ENCODE measurements around the gene CXCL17. TPM values are rescaled to one million over a fixed set of nuclear protein-coding genes. Genes with fewer than 3 reads are reported as not detected.

Gene CXCL17
- total and polyA plus RNA-seq, 2 experiments from 2014 or later: 0.39 TPM; not detected in 1

- no peaks in the 10 kb centered on the region for H4K20me1 ChIP-seq (replicated peaks; ENCODE audit: insufficient read depth)
- no peak overlapping the region for H2AFZ ChIP-seq
- H3K9me2 ChIP-seq (ENCODE audit: insufficient read depth): no peaks in the 10 kb centered on the region
- Mint-ChIP-seq H3K9me3 (no peaks in the 10 kb centered on the region), H3K4me1 (peaks cover 21% of the 10 kb centered on the region), H3K36me3 (ENCODE audit: low read depth) (no peaks in the 10 kb centered on the region), H3K4me3 (no peak overlapping the region), H3K27ac (no peak overlapping the region), H3K27me3 (ENCODE audit: insufficient read depth, low read depth, poor library complexity) (peaks cover 2% of the 10 kb centered on the region)
- no peaks in the 10 kb centered on the region for H3F3A ChIP-seq (replicated peaks; ENCODE audit: low read depth)
- no peak overlapping the region for H3K4me3 ChIP-seq
- no peak overlapping the region for H3K4me2 ChIP-seq
- no peak overlapping the region for H3K27ac ChIP-seq (ENCODE audit: low read depth)
- no peak for TF ChIP-seq ZNF462 (CRISPR knock-in tag; IDR thresholded peaks at IDR 0.05)
- no peak for TF ChIP-seq NANOG (IDR thresholded peaks at IDR 0.05; ENCODE audit: borderline replicate concordance)
- TF ChIP-seq, protein P1, sequence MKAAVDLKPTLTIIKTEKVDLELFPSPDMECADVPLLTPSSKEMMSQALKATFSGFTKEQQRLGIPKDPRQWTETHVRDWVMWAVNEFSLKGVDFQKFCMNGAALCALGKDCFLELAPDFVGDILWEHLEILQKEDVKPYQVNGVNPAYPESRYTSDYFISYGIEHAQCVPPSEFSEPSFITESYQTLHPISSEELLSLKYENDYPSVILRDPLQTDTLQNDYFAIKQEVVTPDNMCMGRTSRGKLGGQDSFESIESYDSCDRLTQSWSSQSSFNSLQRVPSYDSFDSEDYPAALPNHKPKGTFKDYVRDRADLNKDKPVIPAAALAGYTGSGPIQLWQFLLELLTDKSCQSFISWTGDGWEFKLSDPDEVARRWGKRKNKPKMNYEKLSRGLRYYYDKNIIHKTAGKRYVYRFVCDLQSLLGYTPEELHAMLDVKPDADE (IDR thresholded peaks at IDR 0.05): no peak
- no peak for TF ChIP-seq ZNF114 (CRISPR knock-in tag; IDR thresholded peaks at IDR 0.05)
- no peak for TF ChIP-seq CTCF (conservative IDR thresholded peaks at IDR 0.05; ENCODE audit: low read depth in 2 of 2)
- no peak for TF ChIP-seq CREB1 (CRISPR knock-in tag; IDR thresholded peaks at IDR 0.05; ENCODE audit: low read depth)
- no peak for TF ChIP-seq ZNF331 (CRISPR knock-in tag; IDR thresholded peaks at IDR 0.05; ENCODE audit: low read depth)
- no peak for TF ChIP-seq EZH2phosphoT487 (IDR thresholded peaks at IDR 0.05; ENCODE audit: unreplicated experiment)
- no peak for TF ChIP-seq STAT1 (IDR thresholded peaks at IDR 0.05; ENCODE audit: unreplicated experiment)
- no peak for TF ChIP-seq JUNB (IDR thresholded peaks at IDR 0.05; ENCODE audit: unreplicated experiment)
- no peak for TF ChIP-seq POLR2AphosphoS5 (IDR thresholded peaks at IDR 0.05; ENCODE audit: low read depth)
- TF ChIP-seq, protein P2, sequence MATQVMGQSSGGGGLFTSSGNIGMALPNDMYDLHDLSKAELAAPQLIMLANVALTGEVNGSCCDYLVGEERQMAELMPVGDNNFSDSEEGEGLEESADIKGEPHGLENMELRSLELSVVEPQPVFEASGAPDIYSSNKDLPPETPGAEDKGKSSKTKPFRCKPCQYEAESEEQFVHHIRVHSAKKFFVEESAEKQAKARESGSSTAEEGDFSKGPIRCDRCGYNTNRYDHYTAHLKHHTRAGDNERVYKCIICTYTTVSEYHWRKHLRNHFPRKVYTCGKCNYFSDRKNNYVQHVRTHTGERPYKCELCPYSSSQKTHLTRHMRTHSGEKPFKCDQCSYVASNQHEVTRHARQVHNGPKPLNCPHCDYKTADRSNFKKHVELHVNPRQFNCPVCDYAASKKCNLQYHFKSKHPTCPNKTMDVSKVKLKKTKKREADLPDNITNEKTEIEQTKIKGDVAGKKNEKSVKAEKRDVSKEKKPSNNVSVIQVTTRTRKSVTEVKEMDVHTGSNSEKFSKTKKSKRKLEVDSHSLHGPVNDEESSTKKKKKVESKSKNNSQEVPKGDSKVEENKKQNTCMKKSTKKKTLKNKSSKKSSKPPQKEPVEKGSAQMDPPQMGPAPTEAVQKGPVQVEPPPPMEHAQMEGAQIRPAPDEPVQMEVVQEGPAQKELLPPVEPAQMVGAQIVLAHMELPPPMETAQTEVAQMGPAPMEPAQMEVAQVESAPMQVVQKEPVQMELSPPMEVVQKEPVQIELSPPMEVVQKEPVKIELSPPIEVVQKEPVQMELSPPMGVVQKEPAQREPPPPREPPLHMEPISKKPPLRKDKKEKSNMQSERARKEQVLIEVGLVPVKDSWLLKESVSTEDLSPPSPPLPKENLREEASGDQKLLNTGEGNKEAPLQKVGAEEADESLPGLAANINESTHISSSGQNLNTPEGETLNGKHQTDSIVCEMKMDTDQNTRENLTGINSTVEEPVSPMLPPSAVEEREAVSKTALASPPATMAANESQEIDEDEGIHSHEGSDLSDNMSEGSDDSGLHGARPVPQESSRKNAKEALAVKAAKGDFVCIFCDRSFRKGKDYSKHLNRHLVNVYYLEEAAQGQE (IDR thresholded peaks at IDR 0.05; ENCODE audit: unreplicated experiment): no peak
- TF ChIP-seq EZH2 (IDR thresholded peaks at IDR 0.05; ENCODE audit: low read depth, unreplicated experiment): no peak
- peaks cover 9% of the 10 kb centered on the region; the same call in 1 of the 2 replicates for H3K4me1 ChIP-seq (ENCODE audit: insufficient read depth)
- H3K27me3 ChIP-seq (ENCODE audit: insufficient read depth): no peaks in the 10 kb centered on the region
- no peak for DNase-seq (ENCODE audit: low spot score)
- H3K36me3 ChIP-seq (ENCODE audit: insufficient read depth): no peaks in the 10 kb centered on the region
- no peaks in the 10 kb centered on the region for H3K79me2 ChIP-seq (replicated peaks; ENCODE audit: insufficient read depth)
- ATAC-seq: no peak
These were observed 45.0 kb upstream of the CXCL17 start for GRCh38 chr19:42487798-42488178.

Measured in GM23338 (cell line).